Spleen (tissue), 7 donors: Measurements from ENCODE around the gene SPEM1.

Experiments
- POLR2A ChIP-seq, 3 donors: fragments of 450-650 bp; IDR thresholded peaks; one replicate each; pipeline ENCODE4 v1.5.1; 2017; ENCODE audit warnings: antibody characterized with exemption in 3 of 3, mild to moderate bottlenecking in 1 of 3
- POLR2AphosphoS5 ChIP-seq, 3 donors: sonication (generic); formaldehyde crosslinking; IDR thresholded peaks; one replicate each; pipeline ENCODE4 v1.5.1; 2017; ENCODE audit warnings: antibody characterized with exemption in 3 of 3
- TF ChIP-seq, protein P1 (sequence below), 11 experiments: fragments of 200-600 bp in 7 of 11; fragments of 450-650 bp in 4 of 11; sonication (generic) in 4 of 11; IDR thresholded peaks in 8 of 11; conservative IDR thresholded peaks in 3 of 11; 1 replicate in 7 of 11; 2 replicates in 4 of 11; pipeline versions ENCODE4 v1.4.0 to v1.8.0; 2016 to 2021; ENCODE audit warnings: antibody characterized with exemption in 11 of 11, inconsistent platforms in 4 of 11, mild to moderate bottlenecking in 1 of 11
- donor health status: DM: no; HTN: no; CAD: no; lungs with moderate emphysema.
- donor health status: DM: no; HTN: no; CAD: no.
- donor health status: DM: no; HTN: no; CAD: no.

- TF ChIP-seq, protein P1, sequence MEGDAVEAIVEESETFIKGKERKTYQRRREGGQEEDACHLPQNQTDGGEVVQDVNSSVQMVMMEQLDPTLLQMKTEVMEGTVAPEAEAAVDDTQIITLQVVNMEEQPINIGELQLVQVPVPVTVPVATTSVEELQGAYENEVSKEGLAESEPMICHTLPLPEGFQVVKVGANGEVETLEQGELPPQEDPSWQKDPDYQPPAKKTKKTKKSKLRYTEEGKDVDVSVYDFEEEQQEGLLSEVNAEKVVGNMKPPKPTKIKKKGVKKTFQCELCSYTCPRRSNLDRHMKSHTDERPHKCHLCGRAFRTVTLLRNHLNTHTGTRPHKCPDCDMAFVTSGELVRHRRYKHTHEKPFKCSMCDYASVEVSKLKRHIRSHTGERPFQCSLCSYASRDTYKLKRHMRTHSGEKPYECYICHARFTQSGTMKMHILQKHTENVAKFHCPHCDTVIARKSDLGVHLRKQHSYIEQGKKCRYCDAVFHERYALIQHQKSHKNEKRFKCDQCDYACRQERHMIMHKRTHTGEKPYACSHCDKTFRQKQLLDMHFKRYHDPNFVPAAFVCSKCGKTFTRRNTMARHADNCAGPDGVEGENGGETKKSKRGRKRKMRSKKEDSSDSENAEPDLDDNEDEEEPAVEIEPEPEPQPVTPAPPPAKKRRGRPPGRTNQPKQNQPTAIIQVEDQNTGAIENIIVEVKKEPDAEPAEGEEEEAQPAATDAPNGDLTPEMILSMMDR (IDR thresholded peaks at IDR 0.05 in 8 of 11, conservative IDR thresholded peaks at IDR 0.05 in 3 of 11), result no peak
- TF ChIP-seq POLR2A (IDR thresholded peaks at IDR 0.05) (no peak), POLR2AphosphoS5 (IDR thresholded peaks at IDR 0.05) (no peak)
Measured at GRCh38 chr17:7393613-7394451, 26.3 kb upstream of the SPEM1 start.
